ENCODE results near the gene CALML3.

DNA sequence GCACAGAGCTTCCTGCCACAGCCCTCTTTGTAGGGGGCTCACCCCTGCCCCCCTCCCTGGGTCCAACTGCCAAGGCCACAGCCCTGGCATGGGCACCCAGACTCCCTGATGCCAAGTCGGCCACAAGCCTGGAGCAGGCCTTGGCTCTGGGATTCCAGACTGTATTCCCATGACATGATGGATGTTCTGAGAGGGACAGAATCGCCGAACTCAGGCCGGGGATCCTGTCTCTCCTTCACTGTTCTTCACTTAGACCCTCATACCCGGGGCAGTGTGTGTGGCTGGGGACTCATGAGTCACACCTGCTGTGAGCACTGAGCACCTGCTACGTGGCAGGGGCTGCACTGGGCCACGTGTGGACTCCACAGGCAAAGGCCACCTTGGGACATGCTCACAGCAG, 33.3 kb upstream of the CALML3 start:
- TF ChIP-seq, protein P1, sequence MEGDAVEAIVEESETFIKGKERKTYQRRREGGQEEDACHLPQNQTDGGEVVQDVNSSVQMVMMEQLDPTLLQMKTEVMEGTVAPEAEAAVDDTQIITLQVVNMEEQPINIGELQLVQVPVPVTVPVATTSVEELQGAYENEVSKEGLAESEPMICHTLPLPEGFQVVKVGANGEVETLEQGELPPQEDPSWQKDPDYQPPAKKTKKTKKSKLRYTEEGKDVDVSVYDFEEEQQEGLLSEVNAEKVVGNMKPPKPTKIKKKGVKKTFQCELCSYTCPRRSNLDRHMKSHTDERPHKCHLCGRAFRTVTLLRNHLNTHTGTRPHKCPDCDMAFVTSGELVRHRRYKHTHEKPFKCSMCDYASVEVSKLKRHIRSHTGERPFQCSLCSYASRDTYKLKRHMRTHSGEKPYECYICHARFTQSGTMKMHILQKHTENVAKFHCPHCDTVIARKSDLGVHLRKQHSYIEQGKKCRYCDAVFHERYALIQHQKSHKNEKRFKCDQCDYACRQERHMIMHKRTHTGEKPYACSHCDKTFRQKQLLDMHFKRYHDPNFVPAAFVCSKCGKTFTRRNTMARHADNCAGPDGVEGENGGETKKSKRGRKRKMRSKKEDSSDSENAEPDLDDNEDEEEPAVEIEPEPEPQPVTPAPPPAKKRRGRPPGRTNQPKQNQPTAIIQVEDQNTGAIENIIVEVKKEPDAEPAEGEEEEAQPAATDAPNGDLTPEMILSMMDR (IDR thresholded peaks at IDR 0.05; ENCODE audit: low read length), result no peak
- no peak for TF ChIP-seq EZH2 (IDR thresholded peaks at IDR 0.05; ENCODE audit: borderline replicate concordance, low read length)

All from OCI-LY1 (cell line).